A673 (cell line): Measurements from ENCODE around the gene ZNF316. TPM values are rescaled to one million over a fixed set of nuclear protein-coding genes. Genes with fewer than 3 reads are reported as not detected.

Experiments used
- BruUV-seq: library from RNA; stranded (reverse); fragments of 400-500 nt; replicated peaks from 2 replicates; lab custom pipeline; 2021; lab: Mats Ljungman, UMichigan
- CTCF ChIA-PET: fragments of 300-600 bp; sonication (Branson Sonifier 250); formaldehyde crosslinking; loops from one replicate; lab custom pipeline; 2022; ENCODE audit warnings: antibody characterized with exemption; lab: Charles Lee
- POLR2A ChIA-PET: fragments of 300-600 bp; sonication (Branson Sonifier 250); formaldehyde crosslinking; loops from one replicate; lab custom pipeline; 2022; ENCODE audit warnings: antibody characterized with exemption; ENCODE audit not compliant: low non-redundant PET; lab: Charles Lee
- DNase-seq: peaks from one replicate; pipeline ENCODE4 v3.0.0-alpha.2; 2015; ENCODE audit warnings: low spot score
- H3K27ac ChIP-seq: fragments of 200-600 bp; sonication (generic); 2 replicates; pipeline ENCODE4 v1.5.1; 2016; ENCODE audit warnings: mixed run types, low read depth, mild to moderate bottlenecking, mixed read lengths, antibody characterized with exemption, low read length; ENCODE audit not compliant: poor library complexity, severe bottlenecking
- H3K27me3 ChIP-seq: fragments of 200-600 bp; sonication (generic); replicated peaks from 2 replicates; pipeline ENCODE4 v1.6.1; 2017; ENCODE audit warnings: mixed run types, low read depth, mild to moderate bottlenecking, mixed read lengths, antibody characterized with exemption, low read length; ENCODE audit not compliant: insufficient read depth, poor library complexity
- H3K36me3 ChIP-seq: fragments of 200-600 bp; sonication (generic); 2 replicates; pipeline ENCODE4 v1.6.1; 2016; ENCODE audit warnings: mixed run types, mild to moderate bottlenecking, mixed read lengths, antibody characterized with exemption, low read length; ENCODE audit not compliant: insufficient read depth, poor library complexity, severe bottlenecking
- H3K4me1 ChIP-seq: fragments of 200-600 bp; sonication (generic); 2 replicates; pipeline ENCODE4 v1.6.1; 2017; ENCODE audit warnings: mixed run types, mild to moderate bottlenecking, mixed read lengths, antibody characterized with exemption, low read length; ENCODE audit not compliant: insufficient read depth, poor library complexity, severe bottlenecking
- H3K4me3 ChIP-seq: fragments of 200-600 bp; sonication (generic); 2 replicates; pipeline ENCODE4 v1.5.1; 2016; ENCODE audit warnings: low read depth, mixed run types, mild to moderate bottlenecking, mixed read lengths, low read length; ENCODE audit not compliant: poor library complexity, severe bottlenecking
- H3K9me3 ChIP-seq: fragments of 200-600 bp; sonication (generic); 2 replicates; pipeline ENCODE4 v1.6.1; 2016; ENCODE audit warnings: mixed run types, low read depth, mild to moderate bottlenecking, mixed read lengths, antibody characterized with exemption, low read length; ENCODE audit not compliant: poor library complexity, severe bottlenecking
- EZH2 ChIP-seq: fragments of 200-600 bp; sonication (generic); IDR thresholded peaks from 2 replicates; pipeline ENCODE4 v1.6.1; 2017; ENCODE audit warnings: borderline replicate concordance, low read depth, mild to moderate bottlenecking, mixed read lengths, antibody characterized with exemption, low read length; ENCODE audit not compliant: poor library complexity, severe bottlenecking
- intact Hi-C: fragments of 100-400 bp; cut with micrococcal nuclease; formaldehyde crosslinking; loops from one replicate; pipeline ENCODE4 v1.10.0; 2022; ENCODE audit not compliant: unreplicated experiment
- total RNA-seq: library from RNA; stranded (reverse); gene quantifications from 2 replicates; pipeline ENCODE4 v1.2.3, GENCODE V29; 2021
- TF ChIP-seq, protein P1 (sequence below): fragments of 300-800, 200-600 bp; sonication (generic); conservative IDR thresholded peaks from 2 replicates; pipeline ENCODE4 v1.5.1; 2017; ENCODE audit warnings: low read depth, mild to moderate bottlenecking, antibody characterized with exemption, low read length, moderate library complexity, mixed read lengths

ZNF316 gene
- total RNA-seq, 1 experiment from 2014 or later, result 32.1 TPM

GRCh38 chr7:6639032-6639431 is 1.9 kb downstream of the ZNF316 start:
- no peaks in the 10 kb centered on the region for H3K27me3 ChIP-seq
- no peak overlapping the region for H3K4me3 ChIP-seq
- no TSS peak for BruUV-seq
- H3K9me3 ChIP-seq, result no peaks in the 10 kb centered on the region
- DNase-seq, result no peak
- TF ChIP-seq, protein P1, sequence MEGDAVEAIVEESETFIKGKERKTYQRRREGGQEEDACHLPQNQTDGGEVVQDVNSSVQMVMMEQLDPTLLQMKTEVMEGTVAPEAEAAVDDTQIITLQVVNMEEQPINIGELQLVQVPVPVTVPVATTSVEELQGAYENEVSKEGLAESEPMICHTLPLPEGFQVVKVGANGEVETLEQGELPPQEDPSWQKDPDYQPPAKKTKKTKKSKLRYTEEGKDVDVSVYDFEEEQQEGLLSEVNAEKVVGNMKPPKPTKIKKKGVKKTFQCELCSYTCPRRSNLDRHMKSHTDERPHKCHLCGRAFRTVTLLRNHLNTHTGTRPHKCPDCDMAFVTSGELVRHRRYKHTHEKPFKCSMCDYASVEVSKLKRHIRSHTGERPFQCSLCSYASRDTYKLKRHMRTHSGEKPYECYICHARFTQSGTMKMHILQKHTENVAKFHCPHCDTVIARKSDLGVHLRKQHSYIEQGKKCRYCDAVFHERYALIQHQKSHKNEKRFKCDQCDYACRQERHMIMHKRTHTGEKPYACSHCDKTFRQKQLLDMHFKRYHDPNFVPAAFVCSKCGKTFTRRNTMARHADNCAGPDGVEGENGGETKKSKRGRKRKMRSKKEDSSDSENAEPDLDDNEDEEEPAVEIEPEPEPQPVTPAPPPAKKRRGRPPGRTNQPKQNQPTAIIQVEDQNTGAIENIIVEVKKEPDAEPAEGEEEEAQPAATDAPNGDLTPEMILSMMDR, result no peak
- TF ChIP-seq EZH2, result no peak
- ChIA-PET CTCF (no interaction called here), POLR2A (no interaction called here)
- intact Hi-C loops, result no loop called here
- peaks cover 25% of the 10 kb centered on the region for H3K36me3 ChIP-seq
- no peak overlapping the region for H3K27ac ChIP-seq
- peaks cover 6% of the 10 kb centered on the region for H3K4me1 ChIP-seq

GRCh38 chr7:6639627-6640026 is 2.5 kb downstream of the ZNF316 start:
- Histone ChIP-seq H3K9me3 (no peaks in the 10 kb centered on the region), H3K4me1 (peaks cover 6% of the 10 kb centered on the region), H3K27me3 (no peaks in the 10 kb centered on the region), H3K4me3 (no peak overlapping the region), H3K36me3 (peaks cover 31% of the 10 kb centered on the region), H3K27ac (no peak overlapping the region)
- CTCF ChIA-PET, result no interaction called here
- POLR2A ChIA-PET, result no interaction called here
- no peak for DNase-seq
- no peak for TF ChIP-seq EZH2
- TF ChIP-seq, protein P1, result no peak
- intact Hi-C loops, result no loop called here
- no TSS peak for BruUV-seq

DNA sequence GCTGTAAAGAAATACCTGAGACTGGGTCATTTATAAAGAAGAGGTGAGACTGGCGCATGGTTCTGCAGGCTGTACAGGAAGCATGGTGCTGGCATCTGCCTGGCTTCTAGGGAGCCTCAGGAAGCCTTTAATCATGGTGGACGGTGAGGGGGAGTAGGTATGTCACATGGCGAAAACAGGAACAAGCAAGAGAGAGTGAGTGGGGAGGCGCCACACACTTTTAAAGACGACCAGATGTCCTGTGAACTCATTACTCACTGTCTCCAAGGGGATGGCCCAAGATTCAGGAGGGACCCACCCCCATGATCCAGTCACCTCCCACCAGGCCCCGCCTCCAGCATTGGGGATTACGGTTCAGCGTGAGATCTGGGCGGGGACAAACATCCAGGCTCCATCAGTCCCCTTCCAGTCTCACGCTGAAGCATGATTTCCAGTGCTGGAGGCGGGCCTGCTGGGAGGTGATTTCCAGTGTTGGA is 3.2 kb downstream of the ZNF316 start:
- TF ChIP-seq EZH2, result no peak
- TF ChIP-seq, protein P1, result no peak
- Histone ChIP-seq H3K27me3 (no peaks in the 10 kb centered on the region), H3K36me3 (peaks cover 33% of the 10 kb centered on the region), H3K4me3 (no peak overlapping the region), H3K9me3 (no peaks in the 10 kb centered on the region), H3K4me1 (peaks cover 6% of the 10 kb centered on the region), H3K27ac (no peak overlapping the region)
- ChIA-PET POLR2A (no interaction called here), CTCF (no interaction called here)
- peak; percentile 70 for DNase-seq
- intact Hi-C loops, result no loop called here
- no TSS peak for BruUV-seq
